ENCODE results near the gene CHRM2. TPM values are rescaled to one million over a fixed set of nuclear protein-coding genes. Genes with fewer than 3 reads are reported as not detected.

CHRM2 gene
- total and polyA plus RNA-seq, 2 of the 4 experiments (the other 2 are of a cell fraction): 79.3 to 184 TPM

GRCh38 chr7:136998495-136998894 is 130.0 kb downstream of the CHRM2 start:
- peak overlapping the region; percentile 93 for H2BK5ac ChIP-seq (ENCODE audit: low read depth, low read length, poor library complexity, severe bottlenecking)
- DNase-seq: peak; percentile 82
- peaks cover 25% of the 10 kb centered on the region for H3K4me1 ChIP-seq (ENCODE audit: control insufficient read depth, insufficient read depth, low read length)
- intact Hi-C loops (cut with micrococcal nuclease) (loop anchor here (5.0 kb wide), 2 partner anchors 41 to 471 kb away; no protein-coding TSS in a partner anchor), in situ Hi-C loops (cut with MboI; ENCODE audit: low sequenced_read_pairs) (no loop called here), dilution Hi-C loops (cut with HindIII; ENCODE audit: low sequenced_read_pairs, unreplicated experiment) (no loop called here)
- no peak overlapping the region for H2AFZ ChIP-seq (replicated peaks; ENCODE audit: low read length, poor library complexity)
- H3K27me3 ChIP-seq (ENCODE audit: control insufficient read depth, insufficient read depth, low read length): no peaks in the 10 kb centered on the region
- peak; percentile 10 for ATAC-seq (ENCODE audit: low read depth)
- peak overlapping the region; percentile 82; the same call in 1 of the 2 replicates for H2AK5ac ChIP-seq (ENCODE audit: low read depth, low read length)
- H3K18ac ChIP-seq (ENCODE audit: low read depth, low read length): peak overlapping the region; percentile 98
- peaks cover 3 to 31% of the 10 kb centered on the region in 2 experiments for H3K79me1 ChIP-seq (ENCODE audit: low read depth in 1 of 2, low read length in 2 of 2)
- H3K9me3 ChIP-seq (ENCODE audit: control insufficient read depth, insufficient read depth, low read length): no peaks in the 10 kb centered on the region
- POLR2A ChIA-PET (ENCODE audit: unreplicated experiment): interaction anchor here (0.6 kb wide), 1 partner anchor 42 kb away, joined by 3 read pairs; no protein-coding TSS in a partner anchor
- peak overlapping the region; percentile 92 for H3K4ac ChIP-seq (ENCODE audit: low read depth, low read length)
- H3K9me1 ChIP-seq (ENCODE audit: insufficient read depth, low read length): peaks cover 8% of the 10 kb centered on the region
- CTCF ChIA-PET: no interaction called here
- no CpG with 5 or more reads among the region's 2 CpGs for WGBS, 2 experiments (ENCODE audit: extremely low coverage in 2 of 2, insufficient read length in 1 of 2)
- TF ChIP-seq USF2 (IDR thresholded peaks at IDR 0.05; ENCODE audit: low read depth, low read length) (no peak), CTCF (conservative IDR thresholded peaks at IDR 0.05; ENCODE audit: low read depth, low read length) (no peak), RFX5 (IDR thresholded peaks at IDR 0.05; ENCODE audit: low read depth, low read length) (no peak), RCOR1 (IDR thresholded peaks at IDR 0.05; ENCODE audit: insufficient replicate concordance, low read length) (no peak), BHLHE40 (IDR thresholded peaks at IDR 0.05; ENCODE audit: low read depth, low read length) (peak; percentile 62; the same call in 1 of the 2 replicates), POLR2A (IDR thresholded peaks at IDR 0.05; ENCODE audit: low read depth, low read length) (no peak), CHD1 (IDR thresholded peaks at IDR 0.05; ENCODE audit: low read depth, low read length) (no peak), NFE2L2 (IDR thresholded peaks at IDR 0.05; ENCODE audit: low read depth, low read length) (peak; percentile 71), FOS (IDR thresholded peaks at IDR 0.05; ENCODE audit: low read depth, low read length) (no peak), MAFK (IDR thresholded peaks at IDR 0.05; ENCODE audit: low read depth, low read length) (peak; percentile 4; the same call in 1 of the 2 replicates), MAZ (IDR thresholded peaks at IDR 0.05; ENCODE audit: borderline replicate concordance, low read depth, low read length) (no peak), MXI1 (IDR thresholded peaks at IDR 0.05; ENCODE audit: borderline replicate concordance, low read depth, low read length) (no peak), SMC3 (IDR thresholded peaks at IDR 0.05; ENCODE audit: low read depth, low read length) (no peak), CEBPB (IDR thresholded peaks at IDR 0.05; ENCODE audit: low read depth, low read length) (no peak), RAD21 (IDR thresholded peaks at IDR 0.05; ENCODE audit: low read length) (no peak), ELK1 (IDR thresholded peaks at IDR 0.05; ENCODE audit: borderline replicate concordance, low read depth, low read length) (no peak)
- H3K36me3 ChIP-seq (ENCODE audit: control insufficient read depth, insufficient read depth, low read length): peaks cover 15% of the 10 kb centered on the region
- 0 out of 3 replicates have a peak overlapping the region, but pooled peaks have one; percentile 27 for H2BK15ac ChIP-seq (ENCODE audit: low read depth, low read length)
- peak overlapping the region; percentile 71; the same call in 1 of the 2 replicates for H3K9ac ChIP-seq (ENCODE audit: low read depth, low read length)
- H3K27ac ChIP-seq (ENCODE audit: insufficient read depth, low read length): peak overlapping the region; percentile 86
- H4K20me1 ChIP-seq (ENCODE audit: insufficient read depth, low read length): no peaks in the 10 kb centered on the region
- peak overlapping the region; percentile 50 to 90; a peak in 3 of 4 replicates for H4K8ac ChIP-seq (ENCODE audit: low read depth in 2 of 2, low read length in 2 of 2)
- H4K5ac ChIP-seq (ENCODE audit: low read depth, low read length): peak overlapping the region; percentile 97
- peak overlapping the region; percentile 95 for H2BK20ac ChIP-seq (ENCODE audit: low read depth, low read length)
- H4K91ac ChIP-seq (ENCODE audit: insufficient read depth, low read depth, low read length): peak overlapping the region; percentile 94
- no peak overlapping the region for H3K4me3 ChIP-seq (ENCODE audit: insufficient read depth, low read depth, low read length)
- BruUV-seq (replicated peaks): no TSS peak
- H3K14ac ChIP-seq (replicated peaks; ENCODE audit: low read depth, low read length): peak overlapping the region; percentile 75
- peak overlapping the region; percentile 6; the same call in 1 of the 2 replicates for H3K4me2 ChIP-seq (ENCODE audit: low read depth, low read length)
- H3K56ac ChIP-seq (ENCODE audit: extremely low read depth, insufficient read depth, low read length): peak overlapping the region; percentile 90
- H3K23ac ChIP-seq (ENCODE audit: low read depth, low read length): peak overlapping the region; percentile 87
- peak overlapping the region; percentile 97 for H2BK120ac ChIP-seq (ENCODE audit: low read depth, low read length)
- no peak overlapping the region for H2AK9ac ChIP-seq (replicated peaks; ENCODE audit: low read depth, low read length, poor library complexity)
